ENCODE data around the gene CENPN. TPM values are rescaled to one million over a fixed set of nuclear protein-coding genes. Genes with fewer than 3 reads are reported as not detected.

Gene CENPN
- total and polyA plus RNA-seq, 2 of the 8 experiments (the other 6 are each of a cell fraction or from before 2014, with no cell fraction given), result 32.8 to 67.0 TPM

DNA sequence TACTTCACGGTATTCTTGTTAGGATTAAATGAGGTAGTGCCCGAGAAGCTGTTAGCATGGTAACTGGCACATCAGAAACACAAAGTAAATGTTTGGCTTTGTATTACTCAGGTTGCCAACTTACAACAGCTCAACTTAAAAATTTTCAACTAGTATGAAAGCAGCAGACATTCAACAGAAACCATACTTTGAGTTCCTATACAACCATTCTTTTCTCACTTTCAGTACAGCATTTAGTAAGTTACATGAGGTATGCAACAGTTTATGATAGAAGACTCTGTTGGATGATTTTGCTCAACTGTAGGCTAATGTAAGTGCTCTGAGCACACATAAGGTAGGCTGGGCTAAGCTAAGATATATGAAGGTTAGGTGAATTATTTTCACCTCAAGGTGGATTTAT, 7.7 kb downstream of the CENPN start:
- H3K27ac ChIP-seq (ENCODE audit: low read depth, low read length), result no peak overlapping the region
- no peaks in the 10 kb centered on the region; the same call in 1 of the 2 replicates for H3K79me1 ChIP-seq (ENCODE audit: low read depth, low read length)
- no peak overlapping the region for H3K23ac ChIP-seq (ENCODE audit: insufficient read length)
- no peak overlapping the region for H3K4ac ChIP-seq (replicated peaks; ENCODE audit: insufficient read length, low read depth, low read length)
- POLR2A ChIA-PET (ENCODE audit: partially characterized antibody), result interaction anchor here (1.1 to 2.9 kb wide), 2 partner anchors 9 to 15 kb away, joined by 3 to 11 read pairs; no protein-coding TSS in a partner anchor
- no peak overlapping the region for H4K91ac ChIP-seq (replicated peaks; ENCODE audit: insufficient read length, low read length)
- no peak overlapping the region for H2BK12ac ChIP-seq (ENCODE audit: low read depth, low read length)
- no peak overlapping the region for H2BK120ac ChIP-seq (replicated peaks; ENCODE audit: low read depth, low read length)
- DNase-seq (ENCODE audit: low read depth in 1 of 2, low spot score in 2 of 2), result no peak
- H3K18ac ChIP-seq (ENCODE audit: extremely low read depth, low read length), result no peak overlapping the region
- H2BK15ac ChIP-seq (ENCODE audit: low read length), result no peak overlapping the region
- no peaks in the 10 kb centered on the region for H3K27me3 ChIP-seq (replicated peaks in 1 of 4; ENCODE audit: control insufficient read depth in 3 of 4, extremely low read depth in 1 of 4, insufficient read depth in 3 of 4, low read length in 3 of 4)
- H2BK5ac ChIP-seq (ENCODE audit: low read depth, low read length), result no peak overlapping the region
- no peaks in the 10 kb centered on the region for H3K9me3 ChIP-seq (ENCODE audit: insufficient read depth in 2 of 2, low read depth in 1 of 2, low read length in 1 of 2)
- no peak overlapping the region for H2AK5ac ChIP-seq (ENCODE audit: low read depth, low read length)
- no peak overlapping the region for H4K5ac ChIP-seq (ENCODE audit: insufficient read length, low read depth, low read length)
- H3K14ac ChIP-seq (ENCODE audit: insufficient read length), result no peak overlapping the region
- no peak overlapping the region for H3K4me3 ChIP-seq (ENCODE audit: extremely low read depth in 1 of 4, insufficient read depth in 2 of 4, low read depth in 3 of 4, low read length in 4 of 4)
- peaks cover 0 to 6% of the 10 kb centered on the region in 2 experiments for H4K20me1 ChIP-seq (replicated peaks in 1 of 2; ENCODE audit: control insufficient read depth in 1 of 2, insufficient read depth in 2 of 2, low read length in 2 of 2)
- peaks cover 0 to 21% of the 10 kb centered on the region in 2 experiments; a peak in 2 of 4 replicates for H3K79me2 ChIP-seq (ENCODE audit: control insufficient read depth in 1 of 2, insufficient read depth in 2 of 2, low read length in 2 of 2)
- H3K23me2 ChIP-seq (ENCODE audit: low read depth, low read length), result no peaks in the 10 kb centered on the region
- peaks cover 19 to 80% (median 60%) of the 10 kb centered on the region in 4 experiments for H3K36me3 ChIP-seq (ENCODE audit: control insufficient read depth in 2 of 4, insufficient read depth in 4 of 4, low read length in 3 of 4)
- H3K4me1 ChIP-seq (replicated peaks in 1 of 4; ENCODE audit: control insufficient read depth in 3 of 4, insufficient read depth in 4 of 4, low read length in 3 of 4), result no peaks in the 10 kb centered on the region
- no peak overlapping the region for H3K9ac ChIP-seq (replicated peaks in 1 of 4; ENCODE audit: extremely low read depth in 1 of 4, low read depth in 3 of 4, low read length in 3 of 4)
- H2AFZ ChIP-seq (ENCODE audit: low read length), result no peak overlapping the region
- WGBS, 2 experiments (ENCODE audit: extremely low coverage in 1 of 2, insufficient coverage in 1 of 2, insufficient read length in 1 of 2, insufficient replicate concordance in 2 of 2, low coverage in 1 of 2, low lambda C conversion rate in 2 of 2, missing lambda C conversion rate in 1 of 2), result 87% methylated on average over 2 of the region's 2 CpGs; no CpG with 5 or more reads in 1 of the 2 experiments
- no peak overlapping the region for H3K56ac ChIP-seq (replicated peaks; ENCODE audit: insufficient read length, low read depth, low read length)
- CTCF ChIA-PET (ENCODE audit: partially characterized antibody), result interaction anchor here (1.0 to 2.9 kb wide), 2 partner anchors 10 to 247 kb away, joined by 5 to 13 read pairs; no protein-coding TSS in a partner anchor
- FAIRE-seq, result no peak
- H4K8ac ChIP-seq (ENCODE audit: extremely low read depth, insufficient read depth, low read length), result no peak overlapping the region
- no peak overlapping the region for H3K4me2 ChIP-seq (ENCODE audit: insufficient read depth in 1 of 2, low read depth in 2 of 2, low read length in 2 of 2)
- H2BK20ac ChIP-seq (ENCODE audit: low read length), result no peak overlapping the region
- TF ChIP-seq, protein P1, sequence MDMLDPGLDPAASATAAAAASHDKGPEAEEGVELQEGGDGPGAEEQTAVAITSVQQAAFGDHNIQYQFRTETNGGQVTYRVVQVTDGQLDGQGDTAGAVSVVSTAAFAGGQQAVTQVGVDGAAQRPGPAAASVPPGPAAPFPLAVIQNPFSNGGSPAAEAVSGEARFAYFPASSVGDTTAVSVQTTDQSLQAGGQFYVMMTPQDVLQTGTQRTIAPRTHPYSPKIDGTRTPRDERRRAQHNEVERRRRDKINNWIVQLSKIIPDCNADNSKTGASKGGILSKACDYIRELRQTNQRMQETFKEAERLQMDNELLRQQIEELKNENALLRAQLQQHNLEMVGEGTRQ (IDR thresholded peaks at IDR 0.05; ENCODE audit: low read length), result no peak
- TF ChIP-seq ZNF274 (IDR thresholded peaks at IDR 0.05; ENCODE audit: borderline replicate concordance, extremely low read depth, low read length) (no peak), SUZ12 (IDR thresholded peaks at IDR 0.05; ENCODE audit: low read length) (no peak), CBX5 (IDR thresholded peaks at IDR 0.05; ENCODE audit: low read depth, low read length) (no peak), TAF1 (IDR thresholded peaks at IDR 0.05; ENCODE audit: low read depth, low read length) (no peak), GTF2F1 (IDR thresholded peaks at IDR 0.05; ENCODE audit: borderline replicate concordance, low read depth, low read length) (no peak), SAP30 (IDR thresholded peaks at IDR 0.05; ENCODE audit: insufficient read depth, insufficient replicate concordance, low read length) (no peak), POLR2A (IDR thresholded peaks at IDR 0.05; ENCODE audit: control extremely low read depth in 1 of 2, low read depth in 2 of 2, low read length in 2 of 2) (no peak)
- TF ChIP-seq, protein P2, sequence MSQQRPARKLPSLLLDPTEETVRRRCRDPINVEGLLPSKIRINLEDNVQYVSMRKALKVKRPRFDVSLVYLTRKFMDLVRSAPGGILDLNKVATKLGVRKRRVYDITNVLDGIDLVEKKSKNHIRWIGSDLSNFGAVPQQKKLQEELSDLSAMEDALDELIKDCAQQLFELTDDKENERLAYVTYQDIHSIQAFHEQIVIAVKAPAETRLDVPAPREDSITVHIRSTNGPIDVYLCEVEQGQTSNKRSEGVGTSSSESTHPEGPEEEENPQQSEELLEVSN (IDR thresholded peaks at IDR 0.05), result no peak
- TF ChIP-seq, protein P3, sequence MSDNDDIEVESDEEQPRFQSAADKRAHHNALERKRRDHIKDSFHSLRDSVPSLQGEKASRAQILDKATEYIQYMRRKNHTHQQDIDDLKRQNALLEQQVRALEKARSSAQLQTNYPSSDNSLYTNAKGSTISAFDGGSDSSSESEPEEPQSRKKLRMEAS (IDR thresholded peaks at IDR 0.05), result no peak
